Measurements from ENCODE around the gene ADGRG1.

DNA sequence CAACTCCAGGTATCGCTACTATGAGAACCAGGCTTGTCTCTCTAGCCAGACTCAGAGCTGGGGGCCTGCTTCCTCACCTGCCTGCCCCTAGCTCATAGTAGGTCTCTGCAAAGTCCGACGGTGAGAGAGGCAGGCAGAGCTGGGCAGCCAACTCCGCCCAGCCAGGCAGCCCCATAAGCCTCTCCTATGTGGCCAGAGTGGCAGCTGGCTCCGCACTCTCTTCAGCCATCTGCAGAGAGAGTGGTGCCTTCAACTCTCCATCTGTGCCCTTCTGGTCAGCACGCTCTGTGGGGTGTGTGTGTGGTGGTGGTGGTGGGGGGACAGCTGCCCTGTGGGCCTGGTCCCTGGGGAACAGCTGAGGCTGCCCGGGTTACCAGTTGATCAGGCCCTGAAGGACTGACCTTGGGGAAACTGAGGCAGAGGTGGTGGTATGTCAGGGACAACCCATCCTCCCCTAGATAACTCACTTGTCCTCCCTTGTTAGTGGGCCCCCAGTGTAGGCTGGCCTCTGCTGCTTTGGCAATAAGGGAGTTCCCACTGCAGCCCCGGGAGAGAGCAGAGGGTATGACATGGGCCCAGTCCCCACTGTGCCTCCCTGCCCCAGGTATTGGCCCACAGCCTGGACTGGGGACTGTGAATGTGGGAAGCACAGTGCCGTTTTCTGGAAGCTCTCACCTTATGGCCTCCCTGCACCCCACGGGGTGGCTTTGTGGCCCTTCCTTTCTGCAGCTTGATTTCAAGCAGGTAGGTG, 1.8 kb upstream of the ADGRG1 start:
- TF ChIP-seq, protein P1, sequence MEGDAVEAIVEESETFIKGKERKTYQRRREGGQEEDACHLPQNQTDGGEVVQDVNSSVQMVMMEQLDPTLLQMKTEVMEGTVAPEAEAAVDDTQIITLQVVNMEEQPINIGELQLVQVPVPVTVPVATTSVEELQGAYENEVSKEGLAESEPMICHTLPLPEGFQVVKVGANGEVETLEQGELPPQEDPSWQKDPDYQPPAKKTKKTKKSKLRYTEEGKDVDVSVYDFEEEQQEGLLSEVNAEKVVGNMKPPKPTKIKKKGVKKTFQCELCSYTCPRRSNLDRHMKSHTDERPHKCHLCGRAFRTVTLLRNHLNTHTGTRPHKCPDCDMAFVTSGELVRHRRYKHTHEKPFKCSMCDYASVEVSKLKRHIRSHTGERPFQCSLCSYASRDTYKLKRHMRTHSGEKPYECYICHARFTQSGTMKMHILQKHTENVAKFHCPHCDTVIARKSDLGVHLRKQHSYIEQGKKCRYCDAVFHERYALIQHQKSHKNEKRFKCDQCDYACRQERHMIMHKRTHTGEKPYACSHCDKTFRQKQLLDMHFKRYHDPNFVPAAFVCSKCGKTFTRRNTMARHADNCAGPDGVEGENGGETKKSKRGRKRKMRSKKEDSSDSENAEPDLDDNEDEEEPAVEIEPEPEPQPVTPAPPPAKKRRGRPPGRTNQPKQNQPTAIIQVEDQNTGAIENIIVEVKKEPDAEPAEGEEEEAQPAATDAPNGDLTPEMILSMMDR (IDR thresholded peaks at IDR 0.05): no peak
- TF ChIP-seq POLR2A (IDR thresholded peaks at IDR 0.05): no peak

Measured in uterus (tissue), 2 donors.